Renal cortex interstitium (tissue), 11 donors: Measurements from ENCODE around the gene RCC2. TPM values are rescaled to one million over a fixed set of nuclear protein-coding genes. Genes with fewer than 3 reads are reported as not detected.
"Not testable (repeated sequence)": the region's sequence is repeated elsewhere in the genome, so short reads cannot be mapped to it uniquely, and the experiment has no call there.

Experiments
- DNase-seq, 11 donors: peaks; one replicate each; pipeline ENCODE4 v3.0.0-alpha.2; 2013; ENCODE audit warnings: low read depth in 9 of 11, low spot score in 4 of 11; ENCODE audit errors: extremely low read depth in 1 of 11
- polyA plus RNA-seq, 3 donors: library from polyadenylated mRNA; unstranded; fragments of 120-200 nt; gene quantifications; one replicate each; pipeline ENCODE4 v1.2.1, GENCODE V29; 2013; ENCODE audit not compliant: insufficient read length in 3 of 3

The RCC2 gene
- polyA plus RNA-seq, 3 donors = 88.1 to 107 (median 94.1) TPM

- no peak for DNase-seq
Measured at GRCh38 chr1:17460219-17460618, 20.7 kb upstream of the RCC2 start.

GRCh38 chr1:17458794-17459193, 19.3 kb upstream of the RCC2 start:
- DNase-seq = no peak

- no peak for DNase-seq
Measured at GRCh38 chr1:17452686-17453085, 13.2 kb upstream of the RCC2 start.

- not testable (repeated sequence) for DNase-seq
Measured at GRCh38 chr1:17452203-17452602, 12.7 kb upstream of the RCC2 start.

- no peak for DNase-seq
Measured at GRCh38 chr1:17451731-17452130, 12.3 kb upstream of the RCC2 start.

- no peak for DNase-seq
Measured at GRCh38 chr1:17447501-17447992, 8.1 kb upstream of the RCC2 start.

GRCh38 chr1:17442841-17443240, 3.4 kb upstream of the RCC2 start:
- DNase-seq = no peak

- DNase-seq = no peak
Measured at GRCh38 chr1:17441993-17442357, 2.5 kb upstream of the RCC2 start.

GRCh38 chr1:17441265-17441992, 2.0 kb upstream of the RCC2 start:
- DNase-seq = no peak

- DNase-seq = no peak
Measured at GRCh38 chr1:17440827-17441168, 1.3 kb upstream of the RCC2 start.

GRCh38 chr1:17440074-17440826, 773 bp upstream of the RCC2 start:
- DNase-seq = no peak

GRCh38 chr1:17438318-17439249, 893 bp downstream of the RCC2 start:
- peak in 5 of 11 donors; percentile 20 to 67 (median 44) for DNase-seq

- DNase-seq = peak in 5 of 11 donors; percentile 24 to 53 (median 40)
Measured at GRCh38 chr1:17437580-17438317, 1.7 kb downstream of the RCC2 start.

- DNase-seq = no peak
Measured at GRCh38 chr1:17437260-17437579, 2.3 kb downstream of the RCC2 start.

- no peak for DNase-seq
Measured at GRCh38 chr1:17436380-17437174, 2.9 kb downstream of the RCC2 start.

- no peak for DNase-seq
Measured at GRCh38 chr1:17434601-17435000, 4.9 kb downstream of the RCC2 start.

- DNase-seq = no peak
Measured at GRCh38 chr1:17434016-17434415, 5.5 kb downstream of the RCC2 start.

GRCh38 chr1:17433261-17433660, 6.2 kb downstream of the RCC2 start:
- no peak for DNase-seq
